Measurements from ENCODE around the gene TMC7. TPM values are rescaled to one million over a fixed set of nuclear protein-coding genes. Genes with fewer than 3 reads are reported as not detected.

Gene TMC7
- total RNA-seq, 1 experiment from 2014 or later: 4.3 TPM

- H3K4ac ChIP-seq (ENCODE audit: low read depth, low read length): no peak overlapping the region
- Mint-ChIP-seq H3K4me1 (peaks cover 8 to 11% of the 10 kb centered on the region in 2 experiments), H3K4me3 (peak overlapping the region in 1 of 2 experiments; percentile 23; a peak in 2 of 5 replicates), H3K27me3 (ENCODE audit: low read depth) (peaks cover 2% of the 10 kb centered on the region), H3K36me3 (ENCODE audit: insufficient read depth in 1 of 3, low read depth in 3 of 3) (no peaks in the 10 kb centered on the region), H3K9me3 (no peaks in the 10 kb centered on the region), H3K27ac (peak overlapping the region in 1 of 3 experiments; percentile 14; a peak in 1 of 7 replicates)
- H3T11ph ChIP-seq (ENCODE audit: low read length): no peak overlapping the region
- H3K79me2 ChIP-seq (ENCODE audit: insufficient read depth, low read length): no peaks in the 10 kb centered on the region
- no peak overlapping the region for H4K8ac ChIP-seq (replicated peaks; ENCODE audit: insufficient read length, low read depth, low read length)
- H2AFZ ChIP-seq (ENCODE audit: low read length): no peak overlapping the region
- no peak overlapping the region for H4K91ac ChIP-seq (ENCODE audit: insufficient read length, low read depth, low read length)
- no peak overlapping the region for H2BK20ac ChIP-seq (ENCODE audit: low read depth, low read length, poor library complexity, severe bottlenecking)
- H3K9me3 ChIP-seq (ENCODE audit: control insufficient read depth, low read depth, low read length): no peaks in the 10 kb centered on the region
- no peaks in the 10 kb centered on the region for H4K20me1 ChIP-seq (ENCODE audit: control insufficient read depth, insufficient read depth, insufficient read length)
- no peak overlapping the region for H2BK15ac ChIP-seq (ENCODE audit: low read depth, low read length)
- peak; percentile 98 for TF ChIP-seq CTCF (conservative IDR thresholded peaks at IDR 0.05)
- H4K5ac ChIP-seq (ENCODE audit: insufficient read length, low read depth, low read length): no peak overlapping the region
- H3K27me3 ChIP-seq (ENCODE audit: insufficient read depth, low read length): no peaks in the 10 kb centered on the region
- no peaks in the 10 kb centered on the region for H3K4me1 ChIP-seq (ENCODE audit: insufficient read depth, low read length)
- no peak overlapping the region for H2BK5ac ChIP-seq (ENCODE audit: insufficient read length, low read length)
- H3K9ac ChIP-seq (ENCODE audit: extremely low read depth, insufficient read length, low read length): no peak overlapping the region
- no peak overlapping the region for H2BK12ac ChIP-seq (ENCODE audit: insufficient read length, low read depth, low read length)
- no CpG with 5 or more reads among the region's 18 CpGs for WGBS (ENCODE audit: extremely low coverage, insufficient read length, low lambda C conversion rate)
- DNase-seq: peak; percentile 81
- no peaks in the 10 kb centered on the region for H3K79me1 ChIP-seq (ENCODE audit: insufficient read depth, low read depth, low read length, poor library complexity, severe bottlenecking)
- no peak overlapping the region for H2AK5ac ChIP-seq (ENCODE audit: insufficient read length, low read length)
- H2BK120ac ChIP-seq (ENCODE audit: low read depth, low read length, poor library complexity, severe bottlenecking): no peak overlapping the region
- no peak overlapping the region for H3K56ac ChIP-seq (ENCODE audit: insufficient read length, low read depth, low read length)
- no peak overlapping the region for H3K14ac ChIP-seq (ENCODE audit: insufficient read depth, low read length)
- peak overlapping the region; percentile 30 for H3K4me2 ChIP-seq (ENCODE audit: insufficient read depth, insufficient read length, low read length)
- no peak overlapping the region for H3K23ac ChIP-seq (ENCODE audit: insufficient read length, low read depth, low read length)
- no peak overlapping the region for H3K27ac ChIP-seq (ENCODE audit: insufficient read length, low read depth, low read length)
- no peaks in the 10 kb centered on the region for H3K23me2 ChIP-seq (ENCODE audit: insufficient read length, low read depth, low read length, poor library complexity, severe bottlenecking)
- H3K18ac ChIP-seq (ENCODE audit: insufficient read length, low read depth, low read length): no peak overlapping the region
Observed at GRCh38 chr16:18969050-18969854, 14.5 kb upstream of the TMC7 start.
